Cardiac fibroblast (primary cell): ENCODE data around the gene KIF4A.

Experiments used
- DNase-seq, 2 donors: peaks; one replicate each; pipeline versions ENCODE4 v3.0.0 to v3.0.0-alpha.2; 2010; ENCODE audit warnings: low read depth in 2 of 2
- H3K4me3 ChIP-seq, 2 donors: replicated peaks in 1 of 2; 1 replicate in 1 of 2; 2 replicates in 1 of 2; pipeline ENCODE4 v1.5.1; 2011; ENCODE audit warnings: low read depth in 2 of 2, low read length in 2 of 2, mild to moderate bottlenecking in 2 of 2, moderate library complexity in 1 of 2
- TF ChIP-seq, protein P1 (sequence below): IDR thresholded peaks from one replicate; pipeline ENCODE4 v1.5.1; 2011; ENCODE audit warnings: low read depth, mild to moderate bottlenecking, low read length, inconsistent platforms

Gene KIF4A

GRCh38 chrX:70422851-70423341, 133.0 kb downstream of the KIF4A start, which contains the start of gene GDPD2:
TSS of gene GDPD2 (plus strand) at chrX:70423314. CDS start at chrX:70424985, 1,671 bp downstream.
- H3K4me3 ChIP-seq, result no peak within 1 kb of the TSS
- TF ChIP-seq, protein P1, sequence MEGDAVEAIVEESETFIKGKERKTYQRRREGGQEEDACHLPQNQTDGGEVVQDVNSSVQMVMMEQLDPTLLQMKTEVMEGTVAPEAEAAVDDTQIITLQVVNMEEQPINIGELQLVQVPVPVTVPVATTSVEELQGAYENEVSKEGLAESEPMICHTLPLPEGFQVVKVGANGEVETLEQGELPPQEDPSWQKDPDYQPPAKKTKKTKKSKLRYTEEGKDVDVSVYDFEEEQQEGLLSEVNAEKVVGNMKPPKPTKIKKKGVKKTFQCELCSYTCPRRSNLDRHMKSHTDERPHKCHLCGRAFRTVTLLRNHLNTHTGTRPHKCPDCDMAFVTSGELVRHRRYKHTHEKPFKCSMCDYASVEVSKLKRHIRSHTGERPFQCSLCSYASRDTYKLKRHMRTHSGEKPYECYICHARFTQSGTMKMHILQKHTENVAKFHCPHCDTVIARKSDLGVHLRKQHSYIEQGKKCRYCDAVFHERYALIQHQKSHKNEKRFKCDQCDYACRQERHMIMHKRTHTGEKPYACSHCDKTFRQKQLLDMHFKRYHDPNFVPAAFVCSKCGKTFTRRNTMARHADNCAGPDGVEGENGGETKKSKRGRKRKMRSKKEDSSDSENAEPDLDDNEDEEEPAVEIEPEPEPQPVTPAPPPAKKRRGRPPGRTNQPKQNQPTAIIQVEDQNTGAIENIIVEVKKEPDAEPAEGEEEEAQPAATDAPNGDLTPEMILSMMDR, result no peak
- DNase-seq, result peak in 1 of 2 donors; percentile 45

- no peak for DNase-seq
- TF ChIP-seq, protein P1, result no peak
- H3K4me3 ChIP-seq, result no peak overlapping the region
Measured at GRCh38 chrX:70423936-70424675, 134.2 kb downstream of the KIF4A start.

DNA sequence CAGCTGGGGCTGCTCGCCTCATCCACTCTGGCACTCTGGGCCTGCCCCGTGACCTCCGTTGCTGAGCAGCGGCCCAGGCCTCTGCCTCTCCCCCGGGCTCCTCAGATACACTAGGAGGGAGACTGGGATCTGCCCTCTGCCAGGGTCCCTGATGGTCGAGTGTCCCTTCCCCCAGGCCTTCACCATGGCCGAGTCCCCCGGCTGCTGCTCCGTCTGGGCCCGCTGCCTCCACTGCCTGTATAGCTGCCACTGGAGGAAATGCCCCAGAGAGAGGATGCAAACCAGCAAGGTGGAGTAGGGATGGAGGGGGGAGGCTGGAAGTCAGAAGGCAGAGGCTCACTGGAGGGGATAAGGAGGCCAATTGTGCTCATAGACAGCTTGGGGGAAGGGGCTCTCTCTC, 134.9 kb downstream of the KIF4A start:
- H3K4me3 ChIP-seq, result no peak overlapping the region
- TF ChIP-seq, protein P1, result no peak
- no peak for DNase-seq

- no peak for DNase-seq
- H3K4me3 ChIP-seq, result no peak overlapping the region
- TF ChIP-seq, protein P1, result no peak
Measured at GRCh38 chrX:70426286-70427278, 136.7 kb downstream of the KIF4A start.

- DNase-seq, result no peak
- TF ChIP-seq, protein P1, result no peak
- no peak overlapping the region for H3K4me3 ChIP-seq
Measured at GRCh38 chrX:70427365-70427764, 137.5 kb downstream of the KIF4A start.

DNA sequence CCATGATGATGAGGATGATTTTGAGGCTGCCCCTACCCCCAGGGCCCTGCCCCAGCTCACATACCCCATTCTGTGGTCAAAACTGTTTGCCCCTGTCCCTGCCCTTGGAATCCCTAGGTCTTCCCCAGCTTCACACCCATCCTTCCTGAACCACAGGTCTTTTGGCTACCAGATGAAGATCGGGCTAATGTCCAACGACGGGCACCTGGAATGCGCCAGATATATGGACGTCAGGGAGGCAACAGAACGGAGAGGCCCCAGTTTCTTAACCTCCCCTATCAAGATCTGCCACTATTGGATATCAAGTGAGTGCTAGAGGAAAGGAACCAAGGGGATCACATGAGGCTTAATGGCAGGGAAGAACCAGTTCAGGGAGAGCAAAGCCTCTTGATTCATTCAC, 139.9 kb downstream of the KIF4A start:
- TF ChIP-seq, protein P1, result no peak
- DNase-seq, result no peak
- no peak overlapping the region for H3K4me3 ChIP-seq
